Mesothelial cell of epicardium (in vitro differentiated cells): ENCODE data around the gene DHRS4L2. TPM values are rescaled to one million over a fixed set of nuclear protein-coding genes. Genes with fewer than 3 reads are reported as not detected.
A peak's percentile ranks its signal among the peaks of the same experiment; 100 is the strongest.

Source experiments
- DNase-seq, 2 experiments: peaks; one replicate each; pipeline ENCODE4 v3.0.0; 2021; ENCODE audit warnings: low spot score in 2 of 2; ENCODE audit not compliant: unreplicated experiment in 2 of 2
- H3K27ac Mint-ChIP-seq: 2 replicates; pipeline ENCODE4 v1.8.0; 2021; ENCODE audit warnings: mixed read lengths
- H3K27me3 Mint-ChIP-seq: 2 replicates; pipeline ENCODE4 v1.8.0; 2021; ENCODE audit warnings: low read depth, mixed read lengths
- H3K36me3 Mint-ChIP-seq: 2 replicates; pipeline ENCODE4 v1.8.0; 2021; ENCODE audit warnings: mixed read lengths
- H3K4me1 Mint-ChIP-seq: 2 replicates; pipeline ENCODE4 v1.8.0; 2021; ENCODE audit warnings: mixed read lengths
- H3K4me3 Mint-ChIP-seq: 2 replicates; pipeline ENCODE4 v1.8.0; 2021; ENCODE audit warnings: mild to moderate bottlenecking, moderate library complexity, mixed read lengths
- H3K9me3 Mint-ChIP-seq: 2 replicates; pipeline ENCODE4 v1.8.0; 2021; ENCODE audit warnings: mixed read lengths
- CTCF ChIP-seq: fragments of 200-600 bp; sonication (generic); IDR thresholded peaks from one replicate; pipeline ENCODE4 v1.5.0; 2021; ENCODE audit warnings: antibody characterized with exemption; ENCODE audit not compliant: unreplicated experiment
- total RNA-seq: library from RNA; stranded (reverse); gene quantifications from 3 replicates; pipeline ENCODE4 v1.2.1, GENCODE V29; 2021

The DHRS4L2 gene
- total RNA-seq, 1 donor from 2014 or later = 23.2 TPM

GRCh38 chr14:24052656-24053547 is 64.2 kb downstream of the DHRS4L2 start:
- no peak overlapping the region for H3K27ac Mint-ChIP-seq

GRCh38 chr14:24053548-24054323 is 65.0 kb downstream of the DHRS4L2 start:
- H3K4me1 Mint-ChIP-seq = peaks cover 16% of the 10 kb centered on the region
- peak overlapping the region; percentile 66 for H3K4me3 Mint-ChIP-seq
- H3K36me3 Mint-ChIP-seq = no peaks in the 10 kb centered on the region
- no peaks in the 10 kb centered on the region for H3K9me3 Mint-ChIP-seq
- no peak for TF ChIP-seq CTCF
- H3K27me3 Mint-ChIP-seq = peaks cover 60% of the 10 kb centered on the region
- DNase-seq = peak in 1 of 2 experiments; percentile 21
- no peak overlapping the region for H3K27ac Mint-ChIP-seq

More at GRCh38 chr14:24052656-24053547, 64.2 kb downstream of the DHRS4L2 start:
- peak in 1 of 2 experiments; percentile 19 for DNase-seq
- TF ChIP-seq CTCF = no peak
- H3K4me1 Mint-ChIP-seq = peaks cover 16% of the 10 kb centered on the region
- H3K36me3 Mint-ChIP-seq = no peaks in the 10 kb centered on the region
- H3K27me3 Mint-ChIP-seq = peaks cover 64% of the 10 kb centered on the region
- H3K4me3 Mint-ChIP-seq = peak overlapping the region; percentile 66
- H3K9me3 Mint-ChIP-seq = no peaks in the 10 kb centered on the region

GRCh38 chr14:24054324-24054641 is 65.6 kb downstream of the DHRS4L2 start:
- Mint-ChIP-seq H3K27ac (no peak overlapping the region), H3K27me3 (peaks cover 55% of the 10 kb centered on the region), H3K36me3 (no peaks in the 10 kb centered on the region), H3K9me3 (no peaks in the 10 kb centered on the region), H3K4me3 (no peak overlapping the region), H3K4me1 (peaks cover 16% of the 10 kb centered on the region)
- DNase-seq = no peak
- no peak for TF ChIP-seq CTCF

GRCh38 chr14:24054646-24055045 is 65.9 kb downstream of the DHRS4L2 start:
- no peaks in the 10 kb centered on the region for H3K36me3 Mint-ChIP-seq
- H3K27ac Mint-ChIP-seq = no peak overlapping the region
- H3K9me3 Mint-ChIP-seq = no peaks in the 10 kb centered on the region
- H3K4me1 Mint-ChIP-seq = peaks cover 16% of the 10 kb centered on the region
- TF ChIP-seq CTCF = no peak
- no peak overlapping the region for H3K4me3 Mint-ChIP-seq
- no peak for DNase-seq
- peaks cover 51% of the 10 kb centered on the region for H3K27me3 Mint-ChIP-seq

Other genes starting within 250 kb of the DHRS4L2 start
- 20.9 to 23.7 TPM (median 22.0 TPM) in 3 replicates for gene DHRS4, start 35.2 kb upstream of the DHRS4L2 start, total RNA-seq
- 1.1 to 1.6 TPM (median 1.4 TPM) in 3 replicates for gene CARMIL3, start 63.1 kb downstream of the DHRS4L2 start, total RNA-seq
- gene CPNE6, start 82.6 kb downstream of the DHRS4L2 start, total RNA-seq = not detected in 3 replicates
- gene PCK2, start 105.4 kb downstream of the DHRS4L2 start, total RNA-seq = 18.9 to 22.2 TPM (median 20.6 TPM) in 3 replicates
- gene DCAF11, start 125.8 kb downstream of the DHRS4L2 start, total RNA-seq = 62.3 to 71.1 TPM (median 63.7 TPM) in 3 replicates
- gene NRL, start 126.0 kb downstream of the DHRS4L2 start, total RNA-seq = 1.5 to 2.0 TPM (median 1.8 TPM) in 3 replicates
- 0.75 to 1.5 TPM (median 1.0 TPM) in 3 replicates for gene FITM1, start 141.7 kb downstream of the DHRS4L2 start, total RNA-seq
- 148 to 154 TPM (median 154 TPM) in 3 replicates for gene PSME1, start 147.3 kb downstream of the DHRS4L2 start, total RNA-seq
- 17.7 to 21.3 TPM (median 21.2 TPM) in 3 replicates for gene EMC9, start 152.7 kb downstream of the DHRS4L2 start, total RNA-seq
- 143 to 149 TPM (median 148 TPM) in 3 replicates for gene PSME2, start 157.7 kb downstream of the DHRS4L2 start, total RNA-seq
- 90.5 to 96.0 TPM (median 90.5 TPM) in 3 replicates for gene RNF31, start 158.6 kb downstream of the DHRS4L2 start, total RNA-seq
- 244 to 274 TPM (median 250 TPM) in 3 replicates for gene IRF9, start 172.3 kb downstream of the DHRS4L2 start, total RNA-seq
- gene REC8, start 183.2 kb downstream of the DHRS4L2 start, total RNA-seq = 465 to 486 TPM (median 484 TPM) in 3 replicates
- gene IPO4, start 199.9 kb downstream of the DHRS4L2 start, total RNA-seq = 38.4 to 43.2 TPM (median 39.3 TPM) in 3 replicates
- gene TM9SF1, start 206.5 kb downstream of the DHRS4L2 start, total RNA-seq = 44.9 to 45.8 TPM (median 45.7 TPM) in 3 replicates
- gene TSSK4, start 216.8 kb downstream of the DHRS4L2 start, total RNA-seq = 0.29 to 0.49 TPM (median 0.31 TPM) in 3 replicates
- gene CHMP4A, start 224.6 kb downstream of the DHRS4L2 start, total RNA-seq = 38.4 to 48.0 TPM (median 44.7 TPM) in 3 replicates
- 18.0 to 18.4 TPM (median 18.3 TPM) in 3 replicates for gene MDP1, start 227.1 kb downstream of the DHRS4L2 start, total RNA-seq
- 148 to 156 TPM (median 155 TPM) in 3 replicates for gene NEDD8, start 243.4 kb downstream of the DHRS4L2 start, total RNA-seq
- 72.5 to 78.7 TPM (median 74.1 TPM) in 3 replicates for gene GMPR2, start 244.0 kb downstream of the DHRS4L2 start, total RNA-seq